Measurements from ENCODE around the gene ATF4. TPM values are rescaled to one million over a fixed set of nuclear protein-coding genes. Genes with fewer than 3 reads are reported as not detected.

The ATF4 gene
- polyA plus RNA-seq, 3 donors = 454 to 688 (median 547) TPM

DNA sequence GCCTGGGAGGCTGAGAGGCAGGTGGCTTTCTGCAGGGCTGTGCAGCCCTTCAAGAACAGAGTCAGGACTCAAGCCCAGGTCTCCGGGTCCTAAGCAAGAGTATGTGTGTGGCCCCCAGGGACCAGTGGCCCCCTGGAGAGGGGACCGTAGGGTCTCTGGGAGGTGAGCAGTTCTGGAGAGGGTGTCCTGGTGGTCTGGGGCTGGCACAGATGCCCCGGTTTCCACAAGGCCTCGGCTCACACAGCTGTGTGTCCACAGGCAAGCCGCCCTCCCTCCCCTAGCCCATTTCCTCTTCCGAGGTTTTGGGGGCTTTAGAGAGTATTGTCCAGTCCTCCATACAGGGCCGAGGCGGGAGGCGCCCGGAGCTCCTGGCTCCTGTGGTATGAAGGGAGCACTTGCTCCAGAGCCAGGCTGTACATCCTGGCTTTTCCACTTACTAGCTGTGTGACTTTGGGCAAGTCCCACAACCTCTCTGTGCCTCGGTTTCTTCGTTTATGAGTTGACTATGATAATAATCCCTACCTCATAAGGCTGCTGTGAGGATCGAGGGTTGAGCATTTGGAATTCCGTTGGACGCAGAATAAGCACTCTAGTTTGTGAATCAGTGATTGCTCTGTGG, 15.6 kb downstream of the ATF4 start:
- no peak overlapping the region for H3K27ac ChIP-seq (ENCODE audit: low read depth, low read length)
- 84 to 86% (median 84%) methylated on average over 15 of the region's 15 CpGs for WGBS, 3 donors

DNA sequence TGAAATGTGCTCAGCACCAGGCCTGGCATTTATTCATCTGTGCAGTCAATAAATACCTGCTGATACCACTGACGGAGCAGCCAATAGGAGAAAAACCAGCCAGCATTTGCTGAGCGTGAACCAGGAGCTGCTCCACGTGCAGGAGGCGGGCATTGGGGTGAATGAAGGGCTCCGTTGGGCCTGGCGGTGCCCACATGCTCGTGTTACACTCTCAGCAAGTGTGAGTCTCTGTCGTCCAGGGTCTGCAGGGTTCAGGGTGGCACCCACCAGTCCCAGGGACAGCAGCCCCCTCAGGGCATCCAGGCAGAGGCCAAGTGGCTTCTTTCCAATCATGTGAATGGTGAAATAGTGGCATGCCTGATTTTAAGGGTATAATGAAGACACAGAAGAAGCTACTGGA, 16.3 kb downstream of the ATF4 start:
- H3K27ac ChIP-seq (ENCODE audit: low read depth, low read length) = no peak overlapping the region
- 55 to 72% (median 65%) methylated on average over 8 of the region's 8 CpGs for WGBS, 3 donors

DNA sequence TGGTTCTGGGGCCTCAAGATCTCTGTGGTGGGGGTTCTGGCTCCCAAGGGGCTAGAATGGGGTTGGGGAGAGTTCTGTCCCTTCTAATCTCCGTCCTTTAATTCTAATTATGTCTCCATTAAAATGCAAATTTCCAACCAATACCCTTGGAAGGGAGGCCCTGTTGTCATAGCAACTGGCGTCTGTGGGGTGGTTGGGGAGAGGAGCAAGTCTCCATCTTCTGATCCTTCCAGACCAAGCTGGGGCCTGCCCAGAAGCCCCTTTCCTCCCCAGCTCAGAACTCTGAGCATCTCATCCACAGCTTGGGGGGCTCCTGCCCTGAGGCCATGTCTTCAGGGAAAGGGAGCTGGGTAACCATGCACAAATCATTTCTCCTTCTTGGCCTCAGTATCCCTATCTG, 17.6 kb downstream of the ATF4 start:
- WGBS, 3 donors = 50 to 65% (median 54%) methylated on average over 2 of the region's 2 CpGs
- no peak overlapping the region for H3K27ac ChIP-seq (ENCODE audit: low read depth, low read length)

DNA sequence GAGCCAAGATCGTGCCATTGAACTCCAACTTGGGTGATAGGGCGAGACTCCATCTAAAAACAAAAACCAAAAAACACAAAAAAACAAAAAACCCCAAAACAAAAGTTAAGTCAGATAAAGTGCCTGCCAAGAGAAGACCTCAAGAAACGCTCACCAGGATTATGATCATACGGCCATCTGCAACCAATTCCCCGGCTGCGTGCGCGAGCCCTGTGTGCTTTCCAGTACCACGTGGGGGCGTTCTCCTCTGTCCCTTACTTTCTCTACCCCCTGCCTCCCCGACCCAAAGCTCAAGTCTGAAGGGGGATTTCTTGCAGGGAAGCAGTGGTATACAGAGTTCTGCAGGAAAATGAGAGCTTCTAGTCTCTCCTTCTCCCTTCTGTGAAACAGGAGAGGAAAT, 22.7 kb downstream of the ATF4 start:
- no peak overlapping the region for H3K27ac ChIP-seq (ENCODE audit: low read depth, low read length)
- WGBS, 3 donors = 16 to 21% (median 18%) methylated on average over 11 of the region's 11 CpGs

DNA sequence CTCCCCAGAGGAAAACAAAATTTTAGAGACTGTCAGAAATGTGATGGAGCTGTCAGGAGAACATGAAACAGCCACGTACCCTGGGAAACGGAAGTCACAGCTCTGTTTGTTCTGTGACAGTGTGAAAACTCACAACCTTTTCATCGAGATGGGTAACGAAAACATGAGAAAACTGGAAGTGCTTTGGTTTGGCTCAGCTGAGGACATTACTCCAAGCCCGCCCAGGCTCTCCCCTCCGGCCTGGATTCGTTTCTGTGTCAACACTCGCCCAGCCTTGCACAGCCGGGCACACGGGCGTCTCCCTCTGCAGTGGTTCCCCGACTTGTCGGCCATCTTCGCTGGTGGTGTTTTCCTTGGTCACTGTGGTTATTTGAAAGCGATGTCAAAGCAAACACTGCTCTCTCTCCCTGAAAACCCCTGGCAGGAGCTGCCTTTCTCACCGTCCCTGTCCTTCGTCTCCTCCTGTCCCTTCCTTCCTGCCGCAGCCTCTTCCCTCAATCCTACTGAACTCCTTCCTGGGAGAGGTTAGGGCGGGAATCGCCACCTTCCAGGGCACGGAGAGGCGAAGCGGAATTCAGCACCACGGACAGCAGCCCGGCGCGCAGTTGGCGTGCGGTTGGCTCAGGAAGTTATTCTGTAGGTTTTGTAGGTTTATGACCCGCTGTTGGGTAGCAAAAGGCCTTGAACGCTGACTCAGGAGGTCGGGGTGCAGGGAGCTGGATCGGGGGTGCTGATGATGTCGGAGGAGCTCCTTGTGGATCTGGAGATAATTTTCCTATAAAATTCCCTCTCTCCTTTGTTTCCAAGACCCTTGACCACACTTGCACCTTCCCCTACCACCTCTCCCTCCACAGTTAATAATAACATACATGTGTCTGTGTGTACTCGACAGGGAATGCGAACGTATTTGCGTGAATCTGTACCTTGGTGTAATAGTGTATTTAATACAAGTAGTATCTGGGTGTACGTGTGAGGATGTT, 25.3 kb downstream of the ATF4 start:
- no peak overlapping the region for H3K27ac ChIP-seq (ENCODE audit: low read depth, low read length)
- 24 to 26% (median 25%) methylated on average over 39 of the region's 39 CpGs for WGBS, 3 donors

DNA sequence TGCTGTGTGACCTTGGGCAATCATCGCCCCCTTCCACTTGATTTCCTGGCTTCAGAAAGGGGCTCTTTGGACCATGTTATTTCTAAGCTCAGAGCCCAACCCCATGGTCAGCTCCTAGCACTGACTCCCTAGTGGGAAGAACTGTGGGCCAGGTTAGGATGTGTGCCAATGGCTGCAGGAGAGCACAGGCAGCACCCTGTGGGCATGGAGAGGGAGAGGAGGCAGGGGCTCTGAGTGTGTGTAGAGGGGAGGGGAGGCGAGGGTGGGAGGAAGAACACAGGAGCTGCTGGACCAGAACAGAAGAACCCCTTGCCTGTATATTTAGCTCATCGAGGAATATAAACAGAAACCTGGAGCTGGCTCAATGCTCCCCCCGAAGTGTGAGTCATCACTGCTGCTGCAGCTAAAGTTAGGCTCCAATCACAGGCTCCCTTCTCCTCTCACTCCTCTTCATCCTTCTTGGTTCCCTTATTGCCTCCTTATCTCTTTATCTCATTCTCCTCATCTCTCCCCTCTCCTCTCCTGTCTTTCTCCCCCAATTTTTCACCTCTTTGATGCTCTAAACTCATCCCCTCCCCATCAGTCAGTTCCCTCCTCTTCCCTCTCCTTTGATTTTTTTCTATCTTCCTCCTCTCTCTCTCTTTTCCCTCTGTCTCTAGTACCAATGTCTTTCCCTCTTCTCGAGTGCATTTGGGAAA, 26.7 kb downstream of the ATF4 start:
- WGBS, 3 donors = 42 to 61% (median 46%) methylated on average over 4 to 5 of the region's 5 CpGs

DNA sequence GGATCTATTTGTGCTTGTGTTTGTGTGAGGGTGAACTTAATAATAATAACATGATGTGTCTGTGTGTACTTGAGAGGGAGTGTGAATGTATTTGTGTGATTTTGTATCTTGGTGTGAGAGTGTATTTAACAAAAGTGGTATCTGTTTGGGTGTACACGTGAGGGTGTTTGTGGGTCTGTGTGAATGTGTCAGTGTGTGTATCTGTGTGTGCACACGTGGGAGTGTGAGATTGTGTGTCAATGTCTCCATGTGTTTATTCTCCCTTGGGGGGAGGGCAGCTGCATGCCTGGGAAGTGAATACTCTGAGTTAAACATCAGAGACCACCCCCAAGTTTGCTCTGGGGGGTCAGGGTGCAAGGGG, 27.2 kb downstream of the ATF4 start:
- no peak overlapping the region for H3K27ac ChIP-seq (ENCODE audit: low read depth, low read length)
- WGBS, 3 donors = 21 to 43% (median 42%) methylated on average over 2 of the region's 2 CpGs

More for the DNA sequence above, 26.7 kb downstream of the ATF4 start:
- H3K27ac ChIP-seq (ENCODE audit: low read depth, low read length) = no peak overlapping the region

DNA sequence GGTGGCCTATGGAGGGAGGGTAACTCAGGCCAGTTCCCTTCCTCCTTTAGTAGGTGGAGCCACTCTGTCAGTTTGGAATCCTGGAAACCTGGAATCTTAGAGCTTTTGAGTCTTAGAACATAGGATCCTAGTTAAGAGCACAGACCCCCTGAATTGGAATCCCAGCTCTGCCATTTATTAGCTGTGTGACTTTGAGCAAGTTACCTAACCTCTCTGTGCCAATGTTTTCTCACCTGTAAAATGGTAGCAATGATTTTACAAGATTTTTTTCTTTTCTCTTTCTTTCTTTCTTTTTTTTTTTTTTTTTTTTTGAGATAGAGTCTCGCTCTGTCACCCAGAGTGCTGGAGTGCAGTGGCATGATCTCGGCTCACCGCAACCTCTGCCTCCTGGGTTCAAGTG, 33.1 kb downstream of the ATF4 start:
- WGBS, 3 donors = 72 to 100% (median 82%) methylated on average over 3 of the region's 3 CpGs
- H3K27ac ChIP-seq (ENCODE audit: low read depth, low read length) = no peak overlapping the region

DNA sequence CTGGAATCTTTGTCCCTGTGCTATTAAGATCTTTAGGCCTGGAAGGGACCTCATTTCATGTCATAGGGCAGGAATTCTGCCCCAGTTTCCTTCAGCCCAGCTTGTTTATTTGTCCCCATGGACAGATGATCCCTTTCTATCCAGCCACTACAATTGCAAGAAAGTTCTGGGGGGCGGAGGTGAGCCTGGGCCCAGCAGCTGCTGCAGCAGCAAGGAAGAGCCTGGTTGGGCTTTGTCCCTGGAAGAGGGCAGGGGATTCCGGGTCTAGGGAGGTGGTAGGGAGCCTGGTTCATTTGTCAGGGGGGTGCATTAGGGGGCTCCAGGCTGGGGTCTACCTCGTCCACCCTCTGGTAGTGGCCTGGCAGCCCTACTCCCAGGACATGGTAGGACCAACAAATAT, 33.8 kb downstream of the ATF4 start:
- 52 to 60% (median 57%) methylated on average over 3 of the region's 3 CpGs for WGBS, 3 donors
- no peak overlapping the region for H3K27ac ChIP-seq (ENCODE audit: low read depth, low read length)

DNA sequence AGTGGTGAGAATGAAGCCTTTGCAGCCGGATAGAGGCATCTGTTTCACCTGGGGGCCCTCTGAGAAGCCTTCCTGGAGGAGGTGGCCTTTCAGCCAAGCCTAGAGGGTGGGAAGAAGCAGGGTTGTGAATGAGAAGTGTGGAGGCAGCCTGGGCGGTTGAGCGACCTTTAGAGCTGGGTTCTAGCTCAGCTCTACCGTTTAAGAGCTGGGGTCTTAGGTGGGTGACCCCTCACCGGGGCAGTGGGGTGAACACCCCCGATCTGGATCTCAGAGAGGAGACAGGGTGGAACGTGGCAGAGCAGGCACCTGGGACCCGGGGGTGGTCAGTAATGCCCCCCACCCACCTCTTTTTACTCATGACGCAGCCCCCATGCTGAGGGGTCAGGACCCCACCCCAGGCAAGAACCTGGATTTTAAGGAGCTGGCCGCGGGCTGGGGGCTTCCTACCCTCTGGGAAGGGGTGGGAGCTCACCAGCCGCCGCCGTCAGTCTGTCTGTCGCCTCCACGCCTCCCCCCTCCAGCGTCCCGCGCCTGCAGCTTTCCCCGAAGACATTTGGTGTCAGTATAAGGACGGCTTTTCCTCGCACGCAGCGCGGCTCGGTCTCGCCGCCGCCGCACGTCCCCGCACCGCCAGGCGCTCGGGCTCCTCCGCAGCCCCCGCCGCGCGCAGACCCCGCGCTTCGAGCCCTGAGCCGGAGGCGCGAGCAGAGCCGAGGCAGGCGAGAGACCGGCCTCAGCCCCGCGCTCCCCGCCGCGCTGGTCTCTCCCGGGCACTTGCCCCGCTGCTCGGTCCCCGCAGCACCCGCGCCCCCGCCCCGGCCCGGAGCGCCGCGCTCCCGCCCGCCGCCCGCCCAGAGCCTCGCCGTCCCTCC, 36.8 kb downstream of the ATF4 start:
- 7 to 13% (median 7%) methylated on average over 40 to 72 of the region's 72 CpGs for WGBS, 3 donors

DNA sequence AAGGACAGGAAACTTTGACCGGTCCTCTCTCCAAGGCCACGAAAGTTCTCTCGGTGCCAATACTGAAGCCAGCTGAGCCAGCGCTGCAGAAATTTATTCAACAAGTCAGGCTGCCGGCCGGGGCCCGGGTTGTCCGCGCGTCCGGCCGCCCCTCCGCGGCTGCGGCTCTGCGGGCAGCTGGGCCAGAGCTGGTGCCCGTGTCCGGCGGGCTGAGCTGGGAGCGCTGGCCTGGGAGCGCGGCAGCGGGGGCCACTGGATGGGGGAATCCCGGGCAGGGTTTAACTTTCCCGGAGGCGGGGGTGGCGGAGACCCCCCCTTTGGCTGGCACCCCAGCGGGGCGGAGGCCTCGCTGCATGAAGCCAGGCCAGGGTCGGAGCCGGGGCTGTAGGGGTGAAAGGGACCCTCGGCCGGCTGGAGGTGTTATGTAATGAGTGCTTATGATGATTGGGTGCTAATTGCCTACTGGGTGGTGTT, 37.9 kb downstream of the ATF4 start:
- 5 to 8% (median 6%) methylated on average over 31 to 34 of the region's 34 CpGs for WGBS, 3 donors
- H3K27ac ChIP-seq (ENCODE audit: low read depth, low read length) = no peak overlapping the region

More for the DNA sequence above, 36.8 kb downstream of the ATF4 start:
- no peak overlapping the region for H3K27ac ChIP-seq (ENCODE audit: low read depth, low read length)

DNA sequence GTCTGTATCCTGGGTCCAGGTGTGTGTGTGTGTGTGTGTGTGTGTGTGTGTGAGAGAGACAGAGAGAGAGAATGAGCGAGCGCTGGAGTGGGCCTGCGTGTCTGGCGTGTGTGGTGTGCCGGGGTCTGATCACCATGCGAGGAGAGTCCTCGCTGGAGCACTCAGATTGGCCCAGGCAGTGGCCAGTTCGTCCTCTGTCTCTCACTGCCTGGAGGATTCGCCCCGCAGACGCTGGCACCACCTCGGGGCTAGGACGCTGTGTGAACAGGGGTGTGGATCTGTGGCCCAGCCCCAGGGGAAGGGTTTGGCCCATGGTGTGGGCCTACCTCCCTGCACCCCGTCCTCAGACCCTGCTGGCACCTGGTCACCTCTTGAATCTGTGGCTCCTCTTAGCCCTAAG, 38.6 kb downstream of the ATF4 start:
- no peak overlapping the region for H3K27ac ChIP-seq (ENCODE audit: low read depth, low read length)
- WGBS, 3 donors = 83 to 90% (median 89%) methylated on average over 9 to 14 of the region's 14 CpGs

DNA sequence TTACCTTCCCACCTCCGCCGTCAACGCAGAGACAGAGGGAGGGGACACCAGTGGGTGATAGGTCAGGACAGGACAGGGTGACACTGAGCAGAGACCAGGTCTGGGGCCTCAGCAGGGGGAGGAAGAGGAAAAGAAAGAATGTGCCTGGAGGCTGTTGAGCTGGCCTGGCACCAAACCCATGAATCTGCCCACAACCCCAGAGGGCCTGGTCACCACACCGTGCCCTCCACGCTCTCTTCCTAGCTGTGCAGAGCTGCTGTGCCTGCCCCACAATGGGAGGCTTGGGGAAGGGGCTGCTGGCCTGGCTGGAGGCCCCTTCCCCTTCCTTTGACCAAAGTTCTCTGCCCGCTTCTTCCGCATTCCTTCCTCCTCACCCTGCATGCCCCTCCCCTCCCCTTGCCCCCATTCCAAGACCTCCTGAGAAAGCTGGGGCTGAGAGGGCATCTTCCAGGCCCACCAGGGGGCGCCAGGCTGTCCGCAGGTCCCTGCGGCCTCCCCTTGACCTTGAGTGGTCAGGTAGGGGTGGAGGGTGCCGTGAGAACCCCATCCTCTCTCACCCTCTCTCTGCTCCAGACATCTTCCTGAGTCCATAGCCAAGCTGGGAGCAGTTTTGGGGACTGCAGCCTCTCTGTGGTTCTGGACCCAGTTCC, 39.2 kb downstream of the ATF4 start:
- no peak overlapping the region for H3K27ac ChIP-seq (ENCODE audit: low read depth, low read length)
- 29 to 49% (median 40%) methylated on average over 11 of the region's 11 CpGs for WGBS, 3 donors

DNA sequence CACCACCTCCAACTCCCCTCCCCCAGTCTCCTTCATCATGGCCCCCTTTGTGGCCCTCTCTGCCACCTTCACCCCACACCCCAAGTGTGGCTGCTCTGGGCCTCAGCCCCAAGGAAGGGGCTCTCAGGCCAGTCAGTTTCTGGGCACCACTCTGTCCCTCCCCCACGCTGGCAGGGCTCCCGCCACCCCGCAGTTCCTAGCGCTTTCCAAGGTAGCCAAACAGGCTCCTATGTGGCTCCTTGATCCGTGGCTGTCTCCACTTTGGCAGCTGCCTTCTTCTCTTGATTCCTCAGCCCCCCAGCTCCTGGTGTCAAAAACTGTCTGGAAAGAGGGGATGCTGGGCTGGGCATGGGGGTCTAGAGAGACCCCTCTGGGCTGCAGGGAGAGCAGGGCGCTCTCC, 39.8 kb downstream of the ATF4 start:
- WGBS, 3 donors = 42 to 58% (median 51%) methylated on average over 6 of the region's 6 CpGs

DNA sequence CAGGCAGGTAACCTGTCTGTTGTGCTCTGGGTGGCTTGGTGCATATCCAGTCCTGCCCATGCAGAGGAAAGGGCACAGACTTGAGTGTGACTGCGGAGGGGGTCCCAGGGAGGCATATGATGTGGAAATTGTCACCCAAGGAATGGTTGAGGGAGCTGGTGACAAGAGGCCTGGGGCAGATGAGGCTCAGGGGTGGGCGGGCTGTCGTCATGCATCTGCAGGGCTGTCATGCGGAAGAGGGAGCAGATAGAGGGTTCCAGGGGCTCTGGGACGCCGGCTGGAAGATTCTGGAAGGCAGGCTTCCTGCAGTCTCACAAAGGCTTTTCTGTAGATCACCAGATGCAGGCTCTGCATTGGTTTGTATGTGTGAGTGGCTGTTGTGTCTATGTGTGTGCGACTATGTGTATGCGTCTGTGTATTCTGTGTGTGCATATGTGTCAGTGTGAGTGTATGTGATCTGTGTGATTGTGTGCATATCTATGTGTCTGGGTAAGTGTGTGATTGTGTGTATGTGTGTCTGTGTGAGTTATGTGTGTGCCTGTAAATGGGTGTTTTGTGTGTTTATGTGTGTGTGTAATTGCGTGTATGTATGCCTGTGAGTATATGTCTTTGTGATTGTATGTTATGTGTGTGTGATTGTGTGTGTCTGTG, 42.6 kb downstream of the ATF4 start:
- H3K27ac ChIP-seq (ENCODE audit: low read depth, low read length) = no peak overlapping the region
- WGBS, 3 donors = 71 to 78% (median 74%) methylated on average over 9 of the region's 9 CpGs

More for the DNA sequence above, 39.8 kb downstream of the ATF4 start:
- H3K27ac ChIP-seq (ENCODE audit: low read depth, low read length) = no peak overlapping the region

DNA sequence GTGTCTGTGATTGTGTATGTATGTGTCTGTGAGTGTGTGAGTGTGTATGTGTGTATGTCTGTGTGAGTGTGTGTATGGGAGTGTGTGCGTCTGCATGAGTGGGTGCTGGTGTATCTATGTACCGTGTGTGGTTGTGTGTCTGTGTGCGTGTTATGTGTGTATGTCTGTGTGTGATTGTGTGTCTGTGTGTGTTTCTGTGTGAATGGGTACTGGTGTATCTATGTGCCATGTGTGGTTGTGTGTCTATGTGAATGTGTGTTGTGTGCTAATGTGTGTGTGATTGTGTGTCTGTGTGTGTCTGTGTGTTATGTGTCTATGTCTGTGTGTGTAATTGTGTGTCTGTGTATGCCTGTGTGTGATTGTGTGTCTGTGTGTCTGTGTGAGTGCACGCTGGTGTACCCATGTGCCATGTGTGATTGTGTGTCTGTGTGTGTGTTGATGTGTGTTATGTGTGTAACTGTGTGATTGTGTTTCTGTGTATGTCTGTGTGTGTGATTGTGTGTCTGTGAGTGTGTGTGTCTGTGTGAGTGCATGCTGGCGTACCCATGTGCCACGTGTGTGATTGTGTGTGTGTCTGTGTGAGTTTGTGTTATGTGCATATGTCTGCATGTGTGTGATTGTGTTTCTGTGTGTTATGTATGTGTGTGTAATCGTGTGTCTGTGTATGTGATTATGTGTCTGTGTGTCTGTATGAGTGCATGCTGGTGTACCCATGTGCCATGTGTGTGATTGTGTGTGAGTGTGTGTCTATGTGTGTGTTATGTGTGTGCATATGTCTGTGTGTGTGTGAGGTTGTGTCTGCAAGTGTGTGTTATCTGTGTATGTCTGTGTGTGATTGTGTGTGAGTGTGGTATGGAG, 43.4 kb downstream of the ATF4 start:
- WGBS, 3 donors = 77 to 88% (median 79%) methylated on average over 7 of the region's 7 CpGs

More for the DNA sequence above, 43.4 kb downstream of the ATF4 start:
- no peak overlapping the region for H3K27ac ChIP-seq (ENCODE audit: low read depth, low read length)
